Endothelial cell (in vitro differentiated cells): ENCODE results near the gene PIP5KL1. TPM values are rescaled to one million over a fixed set of nuclear protein-coding genes. Genes with fewer than 3 reads are reported as not detected.

Experiments
- DNase-seq: peaks from one replicate; pipeline ENCODE4 v3.0.0; 2021; ENCODE audit warnings: low spot score
- H3K27ac Mint-ChIP-seq: one replicate; pipeline ENCODE4 v1.8.0; 2021; ENCODE audit warnings: mixed read lengths, inconsistent platforms; ENCODE audit not compliant: unreplicated experiment
- H3K27me3 Mint-ChIP-seq: one replicate; pipeline ENCODE4 v1.8.0; 2021; ENCODE audit warnings: mild to moderate bottlenecking, moderate library complexity, mixed read lengths, inconsistent platforms; ENCODE audit not compliant: unreplicated experiment
- H3K36me3 Mint-ChIP-seq: one replicate; pipeline ENCODE4 v1.8.0; 2021; ENCODE audit warnings: mild to moderate bottlenecking, low read depth, mixed read lengths, inconsistent platforms; ENCODE audit not compliant: unreplicated experiment
- H3K4me1 Mint-ChIP-seq: one replicate; pipeline ENCODE4 v1.8.0; 2021; ENCODE audit warnings: mild to moderate bottlenecking, mixed read lengths, inconsistent platforms; ENCODE audit not compliant: unreplicated experiment
- H3K4me3 Mint-ChIP-seq: one replicate; pipeline ENCODE4 v1.8.0; 2021; ENCODE audit warnings: mild to moderate bottlenecking, mixed read lengths, inconsistent platforms; ENCODE audit not compliant: unreplicated experiment
- H3K9me3 Mint-ChIP-seq: one replicate; pipeline ENCODE4 v1.8.0; 2021; ENCODE audit warnings: mixed read lengths, inconsistent platforms; ENCODE audit not compliant: unreplicated experiment
- total RNA-seq: library from RNA; stranded (reverse); fragmentation: NEBNext Ultra II Directional; extraction: Animal tissue kit (Norgen Biotek cat#: 25700); gene quantifications from one replicate; pipeline ENCODE4 v1.2.1, GENCODE V29; 2021; ENCODE audit not compliant: unreplicated experiment
- TF ChIP-seq, protein P1 (sequence below): fragments of 200-600 bp; sonication (generic); IDR thresholded peaks from one replicate; pipeline ENCODE4 v1.5.0; 2021; ENCODE audit warnings: antibody characterized with exemption; ENCODE audit not compliant: unreplicated experiment

Gene PIP5KL1
- total RNA-seq, 1 donor from 2014 or later: 2.4 TPM

DNA sequence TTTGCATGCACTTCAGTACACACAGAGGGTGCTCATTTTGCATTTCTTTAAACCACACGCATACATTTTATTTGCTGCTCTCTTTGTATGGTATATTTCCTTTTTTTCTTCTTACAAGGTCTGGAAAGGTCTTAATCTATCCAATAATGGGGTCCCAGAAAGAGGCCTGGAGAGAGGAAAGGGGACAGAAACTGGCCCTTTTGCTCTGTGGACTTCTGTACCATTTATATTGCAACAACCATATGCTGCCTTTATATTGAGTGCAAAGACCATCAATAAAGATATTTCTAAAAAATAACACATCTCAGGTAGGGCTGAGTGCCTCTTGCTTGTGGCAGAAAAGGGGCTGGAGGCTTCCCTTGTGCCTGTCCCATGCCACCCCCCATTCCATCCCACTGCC, 22.6 kb upstream of the PIP5KL1 start:
- H3K4me3 Mint-ChIP-seq: no peak overlapping the region
- peaks cover 3% of the 10 kb centered on the region for H3K4me1 Mint-ChIP-seq
- no peaks in the 10 kb centered on the region for H3K9me3 Mint-ChIP-seq
- peaks cover 5% of the 10 kb centered on the region for H3K27me3 Mint-ChIP-seq
- no peaks in the 10 kb centered on the region for H3K36me3 Mint-ChIP-seq
- H3K27ac Mint-ChIP-seq: no peak overlapping the region
- TF ChIP-seq, protein P1, sequence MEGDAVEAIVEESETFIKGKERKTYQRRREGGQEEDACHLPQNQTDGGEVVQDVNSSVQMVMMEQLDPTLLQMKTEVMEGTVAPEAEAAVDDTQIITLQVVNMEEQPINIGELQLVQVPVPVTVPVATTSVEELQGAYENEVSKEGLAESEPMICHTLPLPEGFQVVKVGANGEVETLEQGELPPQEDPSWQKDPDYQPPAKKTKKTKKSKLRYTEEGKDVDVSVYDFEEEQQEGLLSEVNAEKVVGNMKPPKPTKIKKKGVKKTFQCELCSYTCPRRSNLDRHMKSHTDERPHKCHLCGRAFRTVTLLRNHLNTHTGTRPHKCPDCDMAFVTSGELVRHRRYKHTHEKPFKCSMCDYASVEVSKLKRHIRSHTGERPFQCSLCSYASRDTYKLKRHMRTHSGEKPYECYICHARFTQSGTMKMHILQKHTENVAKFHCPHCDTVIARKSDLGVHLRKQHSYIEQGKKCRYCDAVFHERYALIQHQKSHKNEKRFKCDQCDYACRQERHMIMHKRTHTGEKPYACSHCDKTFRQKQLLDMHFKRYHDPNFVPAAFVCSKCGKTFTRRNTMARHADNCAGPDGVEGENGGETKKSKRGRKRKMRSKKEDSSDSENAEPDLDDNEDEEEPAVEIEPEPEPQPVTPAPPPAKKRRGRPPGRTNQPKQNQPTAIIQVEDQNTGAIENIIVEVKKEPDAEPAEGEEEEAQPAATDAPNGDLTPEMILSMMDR: no peak
- no peak for DNase-seq

DNA sequence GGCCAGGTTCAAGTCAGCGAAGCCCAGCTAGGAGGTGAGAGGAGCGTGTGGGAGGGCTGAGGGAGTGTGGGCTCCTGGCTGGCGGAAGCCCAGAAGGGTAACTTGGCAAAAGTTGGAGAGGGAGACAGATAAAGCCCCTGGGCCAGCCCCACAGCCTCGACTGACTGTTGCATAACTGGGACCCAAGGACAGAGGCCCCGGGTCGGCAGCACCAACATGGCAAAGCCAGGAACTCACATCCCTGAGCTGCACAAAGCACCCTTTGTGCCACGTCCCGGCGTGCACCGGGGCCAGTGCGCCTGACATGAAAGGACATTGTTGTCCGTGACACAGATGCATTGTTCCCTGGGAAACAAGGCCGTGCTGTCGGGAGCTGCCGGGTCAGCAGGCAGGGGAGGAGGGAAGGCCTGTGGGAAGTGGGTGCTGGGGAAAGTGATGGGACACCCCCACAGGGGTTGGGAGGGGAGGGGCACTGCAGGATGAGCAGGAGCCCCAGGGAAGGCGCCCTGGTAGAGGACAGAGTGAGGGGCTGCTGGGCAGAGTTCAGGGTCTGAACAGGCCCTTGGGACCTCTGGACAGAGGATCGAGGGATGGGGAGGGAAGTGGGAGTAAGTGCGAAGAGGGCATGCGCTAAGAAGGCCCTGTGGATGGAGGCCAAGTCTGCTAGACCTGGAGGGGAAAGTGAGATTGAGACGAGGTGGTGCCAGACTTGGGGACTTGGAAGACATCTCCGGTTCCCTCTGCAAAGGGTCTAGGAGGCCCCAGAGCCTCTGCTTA, 20.1 kb upstream of the PIP5KL1 start:
- no peak overlapping the region for H3K4me3 Mint-ChIP-seq
- no peak for DNase-seq
- TF ChIP-seq, protein P1: no peak
- no peaks in the 10 kb centered on the region for H3K36me3 Mint-ChIP-seq
- peak overlapping the region; percentile 19 for H3K27ac Mint-ChIP-seq
- peaks cover 3% of the 10 kb centered on the region for H3K27me3 Mint-ChIP-seq
- H3K4me1 Mint-ChIP-seq: peaks cover 3% of the 10 kb centered on the region
- H3K9me3 Mint-ChIP-seq: no peaks in the 10 kb centered on the region

DNA sequence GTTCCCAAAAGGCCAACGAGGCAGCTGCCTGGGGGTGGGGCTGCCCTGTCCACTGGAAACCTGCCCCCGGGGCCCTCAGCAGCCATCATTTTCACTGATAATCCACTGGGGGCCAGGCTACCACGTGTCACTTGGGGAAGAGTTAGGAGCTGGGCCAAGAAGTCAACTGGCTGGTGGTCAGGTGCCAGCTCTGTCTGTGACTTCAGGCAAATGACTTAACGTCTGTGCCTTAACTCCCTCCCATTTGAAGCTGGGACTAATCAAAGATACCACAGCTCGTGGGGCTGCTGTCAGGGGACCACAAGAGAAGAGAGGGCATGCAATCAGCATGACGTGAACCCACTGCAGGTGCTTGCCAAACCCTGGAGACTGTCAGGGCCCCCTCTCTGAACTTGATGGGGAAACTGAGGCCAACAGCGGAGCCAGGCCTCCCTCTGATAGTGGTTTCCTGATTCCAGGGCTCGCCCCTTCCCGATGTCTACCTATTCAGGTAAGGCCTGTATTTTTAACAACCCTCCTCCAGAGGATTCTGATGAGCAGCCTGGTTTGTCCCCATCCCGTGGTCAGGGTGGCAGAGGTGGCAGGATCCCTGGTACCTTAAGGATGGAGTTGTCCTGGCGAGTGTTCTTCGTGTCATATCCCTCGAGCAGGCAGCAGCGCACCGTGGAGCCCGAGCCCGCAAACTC, 19.4 kb upstream of the PIP5KL1 start:
- Mint-ChIP-seq H3K27ac (peak overlapping the region; percentile 19), H3K4me3 (no peak overlapping the region), H3K9me3 (no peaks in the 10 kb centered on the region), H3K36me3 (no peaks in the 10 kb centered on the region), H3K4me1 (no peaks in the 10 kb centered on the region), H3K27me3 (peaks cover 3% of the 10 kb centered on the region)
- DNase-seq: no peak
- TF ChIP-seq, protein P1: no peak

DNA sequence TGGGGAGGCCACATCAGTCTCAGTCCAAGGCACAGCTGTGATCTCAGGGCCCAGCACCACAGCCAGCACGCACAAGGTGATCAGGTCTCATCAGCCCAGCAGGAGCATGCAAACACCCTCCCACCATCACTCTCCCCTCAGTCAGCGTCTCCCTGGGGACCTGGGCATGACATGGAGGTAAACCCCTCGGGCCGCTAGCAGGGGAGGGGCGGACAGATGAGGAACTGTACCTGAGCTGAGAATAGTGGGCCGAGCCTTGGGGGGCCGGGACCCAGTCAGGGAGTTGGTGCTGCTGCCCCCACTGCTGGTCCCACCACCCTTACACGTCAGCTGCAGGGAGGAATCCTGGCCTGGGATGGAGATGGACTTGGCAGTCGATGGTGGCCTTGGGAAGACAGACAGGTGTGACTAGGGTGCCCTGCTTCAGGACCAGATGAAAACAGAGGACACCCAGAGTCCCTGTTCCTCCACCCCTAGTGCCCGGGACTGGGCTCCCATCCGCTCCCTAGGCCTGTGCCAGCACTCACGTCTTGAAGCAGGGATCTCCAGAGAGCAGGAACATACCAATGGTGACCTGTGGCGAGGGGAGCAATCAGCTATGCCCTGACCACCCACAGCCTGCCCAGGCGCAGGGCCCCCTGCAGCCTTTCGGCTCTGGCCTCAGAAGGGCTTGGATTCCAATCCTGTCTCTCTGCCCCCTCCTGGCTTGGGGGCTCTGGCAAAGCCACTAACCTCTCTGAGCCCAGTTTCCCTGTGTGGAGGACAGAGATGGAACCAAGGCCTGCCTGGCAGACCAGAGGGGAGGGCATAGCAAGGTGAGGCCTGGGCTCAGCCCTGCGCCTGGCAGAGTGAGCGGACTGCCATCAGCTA, 17.5 kb upstream of the PIP5KL1 start:
- no peaks in the 10 kb centered on the region for H3K4me1 Mint-ChIP-seq
- H3K36me3 Mint-ChIP-seq: no peaks in the 10 kb centered on the region
- H3K4me3 Mint-ChIP-seq: no peak overlapping the region

More for the DNA sequence above, 17.5 kb upstream of the PIP5KL1 start:
- Mint-ChIP-seq H3K27me3 (peaks cover 6% of the 10 kb centered on the region), H3K9me3 (no peaks in the 10 kb centered on the region), H3K27ac (no peak overlapping the region)
- DNase-seq: no peak
- TF ChIP-seq, protein P1: no peak
